Fibroblast of skin of left biceps (primary cell): ENCODE data around the gene OXER1.
A peak's percentile ranks its signal among the peaks of the same experiment; 100 is the strongest.

ENCODE experiments used
- DNase-seq, 2 experiments: peaks; one replicate each; pipeline ENCODE4 v3.0.0-alpha.2; 2013; ENCODE audit warnings: low read depth in 2 of 2

The OXER1 gene

GRCh38 chr2:42764096-42764495 is at the start of gene OXER1:
TSS of gene OXER1 (minus strand) at chr2:42764135. CDS start at chr2:42764062, 73 bp downstream.
- DNase-seq: no peak

GRCh38 chr2:42812899-42813479 is 49.1 kb upstream of the OXER1 start:
- DNase-seq: no peak

DNA sequence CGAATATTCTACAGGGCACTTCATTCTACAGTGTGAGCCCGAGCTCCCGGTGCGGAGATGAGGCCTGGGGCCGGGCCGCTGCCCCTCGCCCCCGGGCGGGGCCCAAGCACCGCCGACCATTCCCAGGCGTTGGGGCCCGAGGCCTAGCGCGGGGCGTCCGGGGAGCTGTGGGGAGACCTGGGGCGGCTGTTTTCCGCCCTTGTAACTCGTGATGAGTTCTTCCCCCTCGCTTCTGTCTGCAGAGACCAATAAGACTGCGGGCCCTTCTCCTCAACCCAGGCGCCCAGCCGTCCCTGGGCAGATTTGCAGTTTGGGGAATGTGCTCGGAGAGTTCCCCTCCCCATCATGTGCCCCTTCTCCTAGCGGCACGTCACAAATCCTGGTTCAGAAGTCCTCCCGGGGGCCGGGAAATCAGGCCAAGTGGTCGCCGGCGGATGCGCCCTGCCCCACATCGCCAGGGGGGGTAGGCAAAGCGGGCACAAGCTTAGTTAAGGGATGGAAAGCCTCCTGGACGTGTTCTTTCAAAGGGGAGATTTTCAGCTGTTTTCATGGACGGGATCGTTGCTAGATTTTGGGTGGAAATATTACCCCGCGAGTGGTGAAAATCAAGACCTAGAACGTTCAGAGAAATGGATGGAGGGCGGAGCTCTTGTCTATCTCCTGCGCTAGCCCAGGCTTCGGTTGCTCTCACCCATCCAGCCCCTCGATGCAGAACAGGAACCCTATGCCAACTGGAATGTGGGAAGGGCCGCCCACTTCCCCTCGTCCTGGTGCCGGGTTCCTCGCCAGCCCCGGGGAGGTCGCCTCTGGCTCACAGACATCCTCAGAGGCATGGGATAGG is 47.3 kb upstream of the OXER1 start:
- DNase-seq: no peak

DNA sequence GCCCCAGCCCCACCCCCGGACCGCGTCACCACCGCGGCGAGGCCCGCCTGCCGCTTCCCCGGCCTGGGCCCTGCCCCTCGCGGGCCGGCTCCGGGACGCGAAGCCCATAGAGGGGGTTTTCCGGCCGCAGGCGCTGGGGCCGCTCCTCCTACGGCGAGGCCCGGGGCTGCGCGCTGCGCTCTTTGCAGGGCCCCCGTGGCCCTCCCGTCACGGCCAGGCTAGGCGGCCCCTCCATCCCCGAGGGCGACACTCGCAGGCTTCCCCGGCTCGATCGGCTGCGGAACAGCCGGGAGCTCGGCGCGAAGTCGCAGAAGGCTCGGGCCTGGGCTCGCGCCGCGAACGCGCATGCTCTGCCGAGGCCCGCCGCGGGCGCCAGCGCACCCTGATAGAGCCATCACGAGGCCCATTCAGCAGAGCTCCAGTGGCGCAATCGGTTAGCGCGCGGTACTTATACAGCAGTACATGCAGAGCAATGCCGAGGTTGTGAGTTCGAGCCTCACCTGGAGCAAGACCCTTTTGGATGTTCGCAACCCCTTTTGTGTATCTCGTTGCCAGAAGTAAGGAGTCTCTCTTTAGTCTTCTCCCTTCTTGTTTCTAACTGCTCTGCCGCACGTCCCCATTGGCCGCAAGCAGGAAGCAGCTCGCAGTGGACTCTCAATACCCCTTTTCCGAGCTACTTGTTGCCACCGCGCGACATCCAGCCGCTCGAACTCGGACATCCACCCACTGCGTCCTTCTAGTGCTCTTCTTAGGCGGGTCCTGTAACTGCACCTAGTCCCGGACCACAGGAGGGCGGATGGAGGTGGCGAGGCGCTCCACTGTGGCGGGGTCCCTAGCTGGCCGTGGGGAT is 46.4 kb upstream of the OXER1 start:
- DNase-seq: peak; percentile 90 to 91

DNA sequence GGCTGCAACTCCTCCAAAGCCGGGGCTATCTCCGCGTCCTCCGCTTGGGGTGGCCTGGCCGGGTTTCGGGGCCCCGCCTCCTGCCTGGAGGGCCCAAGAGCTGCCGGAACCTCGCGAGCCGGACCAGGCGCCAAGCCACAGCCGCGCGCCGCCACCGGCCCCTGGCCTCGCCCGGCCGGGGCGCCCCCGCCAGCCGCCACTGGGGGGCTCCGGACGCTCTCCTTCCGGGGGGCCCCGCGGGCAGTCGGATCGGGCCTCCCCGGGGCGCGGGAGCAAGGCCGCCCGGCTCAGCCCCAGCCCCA is 45.8 kb upstream of the OXER1 start:
- peak in 1 of 2 experiments; percentile 23 for DNase-seq

DNA sequence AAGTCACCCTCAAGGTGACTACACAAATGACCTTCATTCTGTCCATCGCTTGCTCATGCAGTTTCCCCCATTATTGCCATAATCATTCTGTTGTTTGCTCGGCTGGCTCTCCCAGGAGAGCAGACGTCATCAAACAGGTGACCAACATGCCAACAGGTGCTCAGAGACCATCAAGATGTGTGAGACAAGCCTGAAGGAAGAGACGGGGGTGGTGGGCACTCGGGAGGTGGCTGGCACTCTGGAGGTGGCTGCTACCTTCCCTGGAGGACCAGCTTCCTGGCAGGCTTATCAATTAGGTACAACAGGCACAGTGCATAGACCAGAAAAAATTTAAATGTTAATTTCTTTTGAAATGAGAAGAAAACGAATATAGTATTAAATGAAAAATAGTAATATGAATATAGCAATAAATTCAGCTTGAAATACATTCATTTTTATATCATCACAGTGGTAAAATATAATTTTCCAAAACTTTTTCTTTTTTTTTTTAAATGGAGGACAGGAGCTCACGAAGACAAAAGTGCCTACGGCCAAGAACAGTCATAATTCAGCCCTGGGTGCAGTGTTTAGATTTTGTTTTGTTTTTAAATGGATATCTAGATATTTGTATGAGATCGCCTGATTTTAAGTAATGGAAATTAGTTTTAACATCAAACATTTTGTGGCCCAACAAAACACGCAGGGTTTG is 45.3 kb upstream of the OXER1 start:
- no peak for DNase-seq

GRCh38 chr2:42808301-42808700 is 44.4 kb upstream of the OXER1 start:
- DNase-seq: no peak

DNA sequence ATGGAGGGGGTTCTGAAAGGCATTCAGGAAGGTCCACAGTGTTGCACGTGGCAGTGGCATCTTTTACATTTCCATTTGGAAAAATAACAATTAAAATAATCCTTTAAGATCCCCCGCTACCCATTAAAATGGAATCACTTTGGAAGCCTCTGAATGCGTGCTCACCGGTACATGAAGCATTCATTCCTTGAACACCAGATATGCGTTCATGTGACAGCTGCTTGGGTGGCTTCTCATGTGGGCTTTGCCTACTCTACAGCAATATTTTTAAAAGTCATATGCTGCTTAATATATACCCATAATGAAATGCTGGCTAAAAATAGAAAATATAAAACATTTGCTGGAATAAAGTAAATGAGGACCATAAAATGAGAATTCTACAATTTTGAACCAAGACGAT is 42.9 kb upstream of the OXER1 start:
- no peak for DNase-seq

DNA sequence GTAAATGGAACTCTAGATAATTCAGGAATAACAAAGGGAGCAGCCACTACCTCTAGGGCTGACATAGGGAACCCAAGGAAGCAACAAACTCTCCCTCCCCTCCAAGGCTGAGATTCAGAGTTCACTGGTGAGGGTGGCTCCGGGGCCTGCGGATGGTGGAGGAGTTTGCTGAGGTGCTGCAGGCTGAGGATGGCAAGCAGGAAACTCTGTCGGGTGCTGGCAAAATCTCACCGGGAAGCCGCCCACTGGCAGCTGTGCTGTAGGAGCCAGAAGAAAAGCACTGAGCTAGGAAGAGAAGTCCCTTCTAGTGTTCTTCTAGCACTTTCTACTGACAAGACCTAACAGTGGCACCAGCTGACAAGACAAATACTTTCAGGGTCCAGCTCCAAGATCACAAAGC is 41.0 kb upstream of the OXER1 start:
- DNase-seq: no peak

GRCh38 chr2:42804338-42804737 is 40.4 kb upstream of the OXER1 start:
- no peak for DNase-seq

- no peak for DNase-seq
These were observed 38.2 kb upstream of the OXER1 start for GRCh38 chr2:42802150-42802549.

DNA sequence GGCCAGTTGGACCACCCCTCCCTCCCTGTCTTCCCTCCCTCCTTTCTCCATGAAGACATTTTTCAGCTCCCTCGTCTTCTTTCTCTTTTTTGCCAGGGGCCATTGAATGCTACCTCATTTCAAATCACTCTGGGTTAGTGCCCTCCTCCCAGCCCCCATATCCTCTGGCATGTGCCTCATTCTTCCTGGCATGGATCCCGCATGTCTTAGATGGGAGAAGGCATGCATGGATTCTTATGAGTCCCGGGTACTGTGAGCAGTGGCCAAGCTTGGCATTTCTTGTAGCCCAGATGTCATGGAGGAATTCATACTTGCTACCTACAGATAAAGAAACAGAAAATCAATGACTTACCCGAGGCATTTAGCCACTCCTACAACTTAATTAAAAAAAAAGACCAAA is 37.4 kb upstream of the OXER1 start:
- no peak for DNase-seq

DNA sequence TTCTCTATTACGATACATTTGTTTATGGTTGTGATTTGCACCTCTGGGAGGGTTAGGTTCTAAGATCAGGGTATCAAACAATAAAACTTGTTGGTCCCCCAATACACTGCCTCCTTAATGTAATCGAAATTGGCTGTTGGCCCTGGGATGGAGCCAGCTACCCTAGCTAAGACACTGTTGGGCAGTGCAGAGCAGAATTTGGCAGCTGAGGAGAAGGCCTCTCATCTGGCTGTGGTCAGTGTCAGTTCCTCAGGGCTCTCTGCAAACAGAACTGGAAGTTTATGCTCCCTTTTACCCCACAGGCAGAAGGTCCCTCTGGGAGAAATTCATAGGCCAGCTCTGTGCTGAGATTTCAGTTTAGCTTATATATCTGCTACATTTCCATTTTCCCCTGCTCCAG is 37.0 kb upstream of the OXER1 start:
- DNase-seq: no peak

DNA sequence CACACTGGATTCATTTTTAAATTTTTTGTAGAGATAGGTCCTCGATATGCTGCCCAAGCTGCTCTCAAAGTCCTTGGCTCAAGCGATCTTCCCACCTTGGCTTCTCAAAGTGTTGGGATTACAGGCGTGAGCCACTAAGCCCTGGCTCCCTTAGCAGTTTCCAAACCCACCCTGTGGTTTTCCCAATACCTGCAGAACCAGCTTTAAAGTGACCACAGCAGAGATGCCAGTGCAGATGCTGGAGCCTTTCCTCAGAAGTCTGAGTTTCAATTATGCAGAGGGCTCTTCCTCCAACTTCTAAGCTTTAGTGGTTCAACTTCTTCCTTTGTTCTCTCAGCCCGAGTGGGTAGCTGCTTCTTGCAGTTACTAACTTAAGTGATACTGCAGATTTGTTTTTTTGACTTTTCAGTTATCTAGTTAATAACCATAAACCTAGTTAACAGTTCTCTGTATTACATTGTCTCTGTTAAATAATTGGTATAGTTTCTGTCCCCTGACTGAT is 36.6 kb upstream of the OXER1 start:
- DNase-seq: no peak

GRCh38 chr2:42799881-42800280 is 35.9 kb upstream of the OXER1 start:
- no peak for DNase-seq

- DNase-seq: no peak
These were observed 33.3 kb upstream of the OXER1 start for GRCh38 chr2:42797281-42797680.

GRCh38 chr2:42796427-42797248 is 32.7 kb upstream of the OXER1 start:
- no peak for DNase-seq

- DNase-seq: no peak
These were observed 31.9 kb upstream of the OXER1 start for GRCh38 chr2:42795841-42796301.

DNA sequence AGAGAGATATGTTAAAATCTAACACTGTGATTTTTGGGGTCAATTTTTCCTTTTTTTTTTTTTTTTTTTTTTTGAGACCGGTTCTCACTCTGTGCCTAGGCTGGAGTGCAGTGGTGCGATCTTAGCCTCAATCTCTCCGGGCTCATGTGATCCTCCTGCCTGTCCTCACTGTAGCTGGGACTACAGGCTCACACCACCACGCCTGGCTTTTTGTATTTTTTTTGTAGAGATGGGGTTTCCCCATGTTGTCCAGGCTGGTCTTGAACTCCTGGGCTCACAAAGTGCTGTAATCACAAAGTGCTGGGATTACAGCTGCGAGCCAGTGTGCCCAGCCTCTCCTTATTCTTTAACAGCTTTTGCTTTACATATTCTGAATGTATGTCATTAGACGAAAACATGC is 31.3 kb upstream of the OXER1 start:
- no peak for DNase-seq

GRCh38 chr2:42794271-42795046 is 30.5 kb upstream of the OXER1 start:
- no peak for DNase-seq
